ENCODE data around the gene TULP3.
"Not testable (repeated sequence)": the region's sequence is repeated elsewhere in the genome, so short reads cannot be mapped to it uniquely, and the experiment has no call there.

Gene TULP3

DNA sequence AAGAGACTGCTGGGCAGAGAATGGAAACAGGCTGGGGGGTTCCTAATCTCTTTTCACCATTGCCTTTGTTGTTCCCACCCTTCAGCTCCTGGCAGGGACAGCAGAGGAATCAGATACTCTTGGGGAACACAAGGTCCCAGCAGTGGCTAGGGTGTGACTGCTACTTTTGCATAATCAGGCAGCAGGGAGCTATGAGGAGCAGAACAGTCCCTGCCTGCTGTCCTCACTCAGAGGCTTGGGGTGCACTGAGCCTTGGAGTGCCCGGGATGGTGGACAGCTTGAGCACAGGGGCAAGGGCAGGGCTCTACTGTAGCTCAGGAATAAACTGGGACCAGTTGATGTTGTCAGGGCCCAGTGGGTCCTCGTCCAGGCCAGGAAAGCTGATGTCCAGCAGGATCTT, 32.4 kb upstream of the TULP3 start:
- no peak for DNase-seq (ENCODE audit: low spot score)
- in situ Hi-C loops (cut with MboI; ENCODE audit: low sequenced_read_pairs, unreplicated experiment): loop anchor here (25.0 kb wide), 1 partner anchor 179 kb away; no protein-coding TSS in a partner anchor
- TF ChIP-seq, protein P1, sequence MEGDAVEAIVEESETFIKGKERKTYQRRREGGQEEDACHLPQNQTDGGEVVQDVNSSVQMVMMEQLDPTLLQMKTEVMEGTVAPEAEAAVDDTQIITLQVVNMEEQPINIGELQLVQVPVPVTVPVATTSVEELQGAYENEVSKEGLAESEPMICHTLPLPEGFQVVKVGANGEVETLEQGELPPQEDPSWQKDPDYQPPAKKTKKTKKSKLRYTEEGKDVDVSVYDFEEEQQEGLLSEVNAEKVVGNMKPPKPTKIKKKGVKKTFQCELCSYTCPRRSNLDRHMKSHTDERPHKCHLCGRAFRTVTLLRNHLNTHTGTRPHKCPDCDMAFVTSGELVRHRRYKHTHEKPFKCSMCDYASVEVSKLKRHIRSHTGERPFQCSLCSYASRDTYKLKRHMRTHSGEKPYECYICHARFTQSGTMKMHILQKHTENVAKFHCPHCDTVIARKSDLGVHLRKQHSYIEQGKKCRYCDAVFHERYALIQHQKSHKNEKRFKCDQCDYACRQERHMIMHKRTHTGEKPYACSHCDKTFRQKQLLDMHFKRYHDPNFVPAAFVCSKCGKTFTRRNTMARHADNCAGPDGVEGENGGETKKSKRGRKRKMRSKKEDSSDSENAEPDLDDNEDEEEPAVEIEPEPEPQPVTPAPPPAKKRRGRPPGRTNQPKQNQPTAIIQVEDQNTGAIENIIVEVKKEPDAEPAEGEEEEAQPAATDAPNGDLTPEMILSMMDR (IDR thresholded peaks at IDR 0.05; ENCODE audit: borderline replicate concordance, control extremely low read depth, extremely low read depth, insufficient read depth, missing control alignments): no peak

GRCh38 chr12:2858944-2859421, 31.7 kb upstream of the TULP3 start:
- no peak for DNase-seq (ENCODE audit: low spot score)
- TF ChIP-seq, protein P1 (IDR thresholded peaks at IDR 0.05; ENCODE audit: borderline replicate concordance, control extremely low read depth, extremely low read depth, insufficient read depth, missing control alignments): no peak
- in situ Hi-C loops (cut with MboI; ENCODE audit: low sequenced_read_pairs, unreplicated experiment): loop anchor here (25.0 kb wide), 1 partner anchor 178 kb away; no protein-coding TSS in a partner anchor

GRCh38 chr12:2860170-2860569, 30.5 kb upstream of the TULP3 start:
- TF ChIP-seq, protein P1 (IDR thresholded peaks at IDR 0.05; ENCODE audit: borderline replicate concordance, control extremely low read depth, extremely low read depth, insufficient read depth, missing control alignments): no peak
- DNase-seq (ENCODE audit: low spot score): no peak
- in situ Hi-C loops (cut with MboI; ENCODE audit: low sequenced_read_pairs, unreplicated experiment): loop anchor here (25.0 kb wide), 1 partner anchor 177 kb away; no protein-coding TSS in a partner anchor

- DNase-seq (ENCODE audit: low spot score): no peak
- TF ChIP-seq, protein P1 (IDR thresholded peaks at IDR 0.05; ENCODE audit: borderline replicate concordance, control extremely low read depth, extremely low read depth, insufficient read depth, missing control alignments): no peak
- in situ Hi-C loops (cut with MboI; ENCODE audit: low sequenced_read_pairs, unreplicated experiment): loop anchor here (25.0 kb wide), 1 partner anchor 174 kb away; no protein-coding TSS in a partner anchor
These were observed 27.8 kb upstream of the TULP3 start for GRCh38 chr12:2862876-2863275.

GRCh38 chr12:2863402-2863801, 27.3 kb upstream of the TULP3 start:
- in situ Hi-C loops (cut with MboI; ENCODE audit: low sequenced_read_pairs, unreplicated experiment): loop anchor here (25.0 kb wide), 1 partner anchor 174 kb away; no protein-coding TSS in a partner anchor
- DNase-seq (ENCODE audit: low spot score): not testable (repeated sequence)

- in situ Hi-C loops (cut with MboI; ENCODE audit: low sequenced_read_pairs, unreplicated experiment): loop anchor here (25.0 kb wide), 1 partner anchor 173 kb away; no protein-coding TSS in a partner anchor
- no peak for DNase-seq (ENCODE audit: low spot score)
- TF ChIP-seq, protein P1 (IDR thresholded peaks at IDR 0.05; ENCODE audit: borderline replicate concordance, control extremely low read depth, extremely low read depth, insufficient read depth, missing control alignments): no peak
These were observed 26.5 kb upstream of the TULP3 start for GRCh38 chr12:2864198-2864597.

DNA sequence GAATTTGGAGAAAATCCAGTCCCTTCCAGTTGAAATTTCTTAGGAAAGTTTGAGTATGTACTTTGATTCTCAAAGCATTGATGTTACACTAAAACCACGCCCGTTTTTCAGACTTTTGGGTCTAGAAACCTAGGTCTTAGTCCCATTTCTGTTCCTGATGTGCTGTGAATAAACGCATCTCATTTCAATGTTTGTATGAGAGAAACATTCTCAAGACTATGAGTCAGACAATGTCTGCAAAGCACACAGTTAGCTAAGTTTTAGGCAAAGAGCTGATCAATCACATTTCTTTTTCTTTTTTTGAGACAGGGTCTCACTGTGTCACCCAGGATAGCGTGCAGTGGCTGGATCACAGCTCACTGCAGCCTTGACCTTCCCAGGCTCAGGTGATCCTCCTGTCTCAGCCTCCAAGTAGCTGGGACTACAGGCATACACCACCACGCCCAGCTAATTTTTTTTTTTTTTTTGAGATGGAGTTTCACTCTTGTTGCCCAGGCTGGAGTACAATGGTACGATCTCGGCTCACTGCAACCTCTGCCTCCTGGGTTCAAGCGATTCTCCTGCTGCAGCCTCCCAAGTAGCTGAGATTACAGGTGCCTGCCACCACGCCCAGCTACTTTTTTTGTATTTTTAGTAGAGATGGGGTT, 21.6 kb upstream of the TULP3 start:
- DNase-seq (ENCODE audit: low spot score): not testable (repeated sequence)
- in situ Hi-C loops (cut with MboI; ENCODE audit: low sequenced_read_pairs, unreplicated experiment): loop anchor here (25.0 kb wide), 1 partner anchor 168 kb away; no protein-coding TSS in a partner anchor
